GM18519 (cell line): ENCODE results near the gene RNF44.

ENCODE experiments used
- ATAC-seq: cut with Tn5 transposase; IDR thresholded peaks from one replicate; pipeline ENCODE4 v1.9.1; 2021; ENCODE audit warnings: mild to moderate bottlenecking, moderate library complexity; ENCODE audit not compliant: unreplicated experiment, low FRiP score

RNF44 gene

GRCh38 chr5:176536902-176537553, at the start of gene RNF44:
TSS of gene RNF44 (minus strand) at chr5:176537402. CDS start at chr5:176532472, 4,930 bp downstream.
- ATAC-seq: peak; percentile 28

- ATAC-seq: no peak
These were observed 45.9 kb upstream of the RNF44 start for GRCh38 chr5:176583076-176583475.

GRCh38 chr5:176581361-176581760, 44.2 kb upstream of the RNF44 start:
- no peak for ATAC-seq

- ATAC-seq: no peak
These were observed 42.1 kb upstream of the RNF44 start for GRCh38 chr5:176579323-176579722.

GRCh38 chr5:176578391-176578808, 41.2 kb upstream of the RNF44 start:
- ATAC-seq: no peak

- ATAC-seq: no peak
These were observed 40.3 kb upstream of the RNF44 start for GRCh38 chr5:176577312-176578176.

GRCh38 chr5:176575488-176576422, 38.6 kb upstream of the RNF44 start:
- ATAC-seq: no peak

- ATAC-seq: no peak
These were observed 37.9 kb upstream of the RNF44 start for GRCh38 chr5:176575066-176575465.

GRCh38 chr5:176574297-176574591, 37.0 kb upstream of the RNF44 start:
- ATAC-seq: no peak

GRCh38 chr5:176573564-176574296, 36.5 kb upstream of the RNF44 start:
- ATAC-seq: no peak

- no peak for ATAC-seq
These were observed 32.8 kb upstream of the RNF44 start for GRCh38 chr5:176570044-176570443.

- no peak for ATAC-seq
These were observed 31.5 kb upstream of the RNF44 start for GRCh38 chr5:176568657-176569056.

GRCh38 chr5:176565760-176566288, 28.6 kb upstream of the RNF44 start:
- no peak for ATAC-seq

- ATAC-seq: no peak
These were observed 26.8 kb upstream of the RNF44 start for GRCh38 chr5:176564002-176564401.

GRCh38 chr5:176562189-176562588, 25.0 kb upstream of the RNF44 start:
- no peak for ATAC-seq

- no peak for ATAC-seq
These were observed 24.1 kb upstream of the RNF44 start for GRCh38 chr5:176561259-176561658.

- ATAC-seq: no peak
These were observed 23.2 kb upstream of the RNF44 start for GRCh38 chr5:176560364-176560763.

GRCh38 chr5:176559683-176560082, 22.5 kb upstream of the RNF44 start:
- ATAC-seq: no peak

GRCh38 chr5:176557846-176558245, 20.6 kb upstream of the RNF44 start:
- no peak for ATAC-seq
